ENCODE results near the gene AICDA. TPM values are rescaled to one million over a fixed set of nuclear protein-coding genes. Genes with fewer than 3 reads are reported as not detected.
"Not testable (repeated sequence)": the region's sequence is repeated elsewhere in the genome, so short reads cannot be mapped to it uniquely, and the experiment has no call there.

AICDA gene
- total RNA-seq, 1 donor from 2014 or later, result not detected

GRCh38 chr12:8636581-8636980 is 23.9 kb upstream of the AICDA start:
- intact Hi-C loops (cut with micrococcal nuclease), result no loop called here
- Mint-ChIP-seq H3K4me3 (no peak overlapping the region), H3K27me3 (ENCODE audit: insufficient read depth) (peaks cover 60% of the 10 kb centered on the region), H3K4me1 (ENCODE audit: low read depth) (no peaks in the 10 kb centered on the region), H3K9me3 (no peaks in the 10 kb centered on the region), H3K27ac (no peak overlapping the region), H3K36me3 (ENCODE audit: low read depth) (peaks cover under 1% of the 10 kb centered on the region)
- no peak for DNase-seq (ENCODE audit: low spot score)

- H3K4me3 Mint-ChIP-seq; H3K27ac Mint-ChIP-seq; intact Hi-C loops (cut with micrococcal nuclease); H3K4me1 Mint-ChIP-seq (ENCODE audit: low read depth); DNase-seq (ENCODE audit: low spot score); H3K36me3 Mint-ChIP-seq (ENCODE audit: low read depth); H3K9me3 Mint-ChIP-seq: not testable (repeated sequence)
- H3K27me3 Mint-ChIP-seq (ENCODE audit: insufficient read depth), result peaks cover 60% of the 10 kb centered on the region
These were observed 23.3 kb upstream of the AICDA start for GRCh38 chr12:8636007-8636346.

GRCh38 chr12:8635342-8636006 is 22.8 kb upstream of the AICDA start:
- H3K4me1 Mint-ChIP-seq (ENCODE audit: low read depth); H3K4me3 Mint-ChIP-seq; DNase-seq (ENCODE audit: low spot score); intact Hi-C loops (cut with micrococcal nuclease); H3K9me3 Mint-ChIP-seq; H3K36me3 Mint-ChIP-seq (ENCODE audit: low read depth); H3K27ac Mint-ChIP-seq: not testable (repeated sequence)
- peaks cover 62% of the 10 kb centered on the region for H3K27me3 Mint-ChIP-seq (ENCODE audit: insufficient read depth)

- peaks cover 2% of the 10 kb centered on the region for H3K36me3 Mint-ChIP-seq (ENCODE audit: low read depth)
- H3K4me1 Mint-ChIP-seq (ENCODE audit: low read depth), result no peaks in the 10 kb centered on the region
- no peak overlapping the region for H3K4me3 Mint-ChIP-seq
- intact Hi-C loops (cut with micrococcal nuclease), result no loop called here
- peaks cover 43% of the 10 kb centered on the region for H3K27me3 Mint-ChIP-seq (ENCODE audit: insufficient read depth)
- H3K27ac Mint-ChIP-seq, result no peak overlapping the region
- H3K9me3 Mint-ChIP-seq, result no peaks in the 10 kb centered on the region
- no peak for DNase-seq (ENCODE audit: low spot score)
These were observed 17.5 kb upstream of the AICDA start for GRCh38 chr12:8630131-8630530.

- Mint-ChIP-seq H3K4me1 (ENCODE audit: low read depth) (no peaks in the 10 kb centered on the region), H3K27ac (no peak overlapping the region), H3K36me3 (ENCODE audit: low read depth) (peaks cover 2% of the 10 kb centered on the region), H3K4me3 (no peak overlapping the region), H3K9me3 (no peaks in the 10 kb centered on the region), H3K27me3 (ENCODE audit: insufficient read depth) (peaks cover 38% of the 10 kb centered on the region)
- no peak for DNase-seq (ENCODE audit: low spot score)
- intact Hi-C loops (cut with micrococcal nuclease), result no loop called here
These were observed 16.9 kb upstream of the AICDA start for GRCh38 chr12:8629486-8630033.

GRCh38 chr12:8628731-8629130 is 16.1 kb upstream of the AICDA start:
- peaks cover 33% of the 10 kb centered on the region for H3K27me3 Mint-ChIP-seq (ENCODE audit: insufficient read depth)
- no peak overlapping the region for H3K27ac Mint-ChIP-seq
- no peaks in the 10 kb centered on the region for H3K4me1 Mint-ChIP-seq (ENCODE audit: low read depth)
- H3K4me3 Mint-ChIP-seq, result no peak overlapping the region
- H3K36me3 Mint-ChIP-seq (ENCODE audit: low read depth), result peaks cover 2% of the 10 kb centered on the region
- H3K9me3 Mint-ChIP-seq, result no peaks in the 10 kb centered on the region
- no peak for DNase-seq (ENCODE audit: low spot score)
- intact Hi-C loops (cut with micrococcal nuclease), result no loop called here

- H3K36me3 Mint-ChIP-seq (ENCODE audit: low read depth); H3K4me3 Mint-ChIP-seq; H3K9me3 Mint-ChIP-seq; H3K4me1 Mint-ChIP-seq (ENCODE audit: low read depth); DNase-seq (ENCODE audit: low spot score); H3K27ac Mint-ChIP-seq; intact Hi-C loops (cut with micrococcal nuclease): not testable (repeated sequence)
- peaks cover 15% of the 10 kb centered on the region for H3K27me3 Mint-ChIP-seq (ENCODE audit: insufficient read depth)
These were observed 12.1 kb upstream of the AICDA start for GRCh38 chr12:8624750-8625149.

- Mint-ChIP-seq H3K27me3 (ENCODE audit: insufficient read depth) (peaks cover 6% of the 10 kb centered on the region), H3K4me3 (no peak overlapping the region), H3K27ac (no peak overlapping the region), H3K4me1 (ENCODE audit: low read depth) (no peaks in the 10 kb centered on the region), H3K36me3 (ENCODE audit: low read depth) (no peaks in the 10 kb centered on the region), H3K9me3 (no peaks in the 10 kb centered on the region)
- DNase-seq (ENCODE audit: low spot score), result no peak
- intact Hi-C loops (cut with micrococcal nuclease), result no loop called here
These were observed 10.0 kb upstream of the AICDA start for GRCh38 chr12:8622646-8623045.

- Mint-ChIP-seq H3K27ac (no peak overlapping the region), H3K4me1 (ENCODE audit: low read depth) (no peaks in the 10 kb centered on the region), H3K36me3 (ENCODE audit: low read depth) (no peaks in the 10 kb centered on the region), H3K4me3 (no peak overlapping the region), H3K27me3 (ENCODE audit: insufficient read depth) (peaks cover 16% of the 10 kb centered on the region), H3K9me3 (no peaks in the 10 kb centered on the region)
- intact Hi-C loops (cut with micrococcal nuclease), result no loop called here
- no peak for DNase-seq (ENCODE audit: low spot score)
These were observed 2.5 kb upstream of the AICDA start for GRCh38 chr12:8615206-8615605.

- H3K4me1 Mint-ChIP-seq (ENCODE audit: low read depth); H3K27ac Mint-ChIP-seq; H3K36me3 Mint-ChIP-seq (ENCODE audit: low read depth); H3K4me3 Mint-ChIP-seq; DNase-seq (ENCODE audit: low spot score); H3K9me3 Mint-ChIP-seq; intact Hi-C loops (cut with micrococcal nuclease): not testable (repeated sequence)
- peaks cover 18% of the 10 kb centered on the region for H3K27me3 Mint-ChIP-seq (ENCODE audit: insufficient read depth)
These were observed 1.2 kb upstream of the AICDA start for GRCh38 chr12:8613881-8614280.

- H3K27me3 Mint-ChIP-seq (ENCODE audit: insufficient read depth), result peaks cover 23% of the 10 kb centered on the region
- peaks cover 10% of the 10 kb centered on the region for H3K4me1 Mint-ChIP-seq (ENCODE audit: low read depth)
- no peaks in the 10 kb centered on the region for H3K36me3 Mint-ChIP-seq (ENCODE audit: low read depth)
- H3K9me3 Mint-ChIP-seq, result no peaks in the 10 kb centered on the region
- intact Hi-C loops (cut with micrococcal nuclease), result loop anchor here (1.0 kb wide), 1 partner anchor 65 kb away; no protein-coding TSS in a partner anchor
- H3K27ac Mint-ChIP-seq, result no peak overlapping the region
- peak overlapping the region; percentile 25 for H3K4me3 Mint-ChIP-seq
- DNase-seq (ENCODE audit: low spot score), result no peak
These were observed 3.5 kb downstream of the AICDA start for GRCh38 chr12:8609061-8609570.

GRCh38 chr12:8606890-8607289 is 5.8 kb downstream of the AICDA start:
- no peak for DNase-seq (ENCODE audit: low spot score)
- Mint-ChIP-seq H3K27me3 (ENCODE audit: insufficient read depth) (peaks cover 21% of the 10 kb centered on the region), H3K27ac (no peak overlapping the region), H3K4me3 (no peak overlapping the region), H3K36me3 (ENCODE audit: low read depth) (no peaks in the 10 kb centered on the region), H3K4me1 (ENCODE audit: low read depth) (peaks cover 10% of the 10 kb centered on the region), H3K9me3 (no peaks in the 10 kb centered on the region)
- intact Hi-C loops (cut with micrococcal nuclease), result no loop called here

GRCh38 chr12:8605057-8605456 is 7.6 kb downstream of the AICDA start:
- Mint-ChIP-seq H3K4me3 (no peak overlapping the region), H3K27me3 (ENCODE audit: insufficient read depth) (peaks cover 18% of the 10 kb centered on the region), H3K27ac (no peak overlapping the region), H3K36me3 (ENCODE audit: low read depth) (no peaks in the 10 kb centered on the region), H3K9me3 (no peaks in the 10 kb centered on the region), H3K4me1 (ENCODE audit: low read depth) (peaks cover 10% of the 10 kb centered on the region)
- DNase-seq (ENCODE audit: low spot score), result no peak
- intact Hi-C loops (cut with micrococcal nuclease), result no loop called here
